ENCODE results near the gene EOLA1.
"Not testable (repeated sequence)": the region's sequence is repeated elsewhere in the genome, so short reads cannot be mapped to it uniquely, and the experiment has no call there.

Gene EOLA1

GRCh38 chrX:149513825-149514428, 26.9 kb upstream of the EOLA1 start:
- DNase-seq (ENCODE audit: low spot score) = no peak

- no peak for DNase-seq (ENCODE audit: low spot score)
Measured at GRCh38 chrX:149515954-149516602, 24.7 kb upstream of the EOLA1 start.

DNA sequence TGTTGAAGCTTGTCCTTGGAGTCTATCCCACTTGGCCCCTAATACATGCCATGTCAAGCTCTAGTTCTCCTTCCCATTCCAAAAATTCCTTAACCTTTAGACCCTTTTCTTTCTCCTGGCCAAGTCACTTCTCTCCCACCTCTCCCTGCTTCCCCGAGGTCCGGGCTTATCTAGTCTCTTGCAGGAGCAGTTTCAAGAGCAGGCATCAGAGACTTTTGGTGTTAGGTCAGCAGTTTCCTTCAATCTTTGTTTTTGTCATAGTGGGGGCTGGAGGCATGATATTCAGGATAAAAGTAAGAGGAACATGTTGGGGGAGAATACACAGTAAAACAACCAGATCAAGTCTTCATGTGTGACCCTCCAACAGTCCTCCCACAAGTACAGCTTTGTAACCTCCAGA, 24.2 kb upstream of the EOLA1 start:
- DNase-seq (ENCODE audit: low spot score) = no peak

- DNase-seq (ENCODE audit: low spot score) = no peak
Measured at GRCh38 chrX:149517308-149517707, 23.5 kb upstream of the EOLA1 start.

DNA sequence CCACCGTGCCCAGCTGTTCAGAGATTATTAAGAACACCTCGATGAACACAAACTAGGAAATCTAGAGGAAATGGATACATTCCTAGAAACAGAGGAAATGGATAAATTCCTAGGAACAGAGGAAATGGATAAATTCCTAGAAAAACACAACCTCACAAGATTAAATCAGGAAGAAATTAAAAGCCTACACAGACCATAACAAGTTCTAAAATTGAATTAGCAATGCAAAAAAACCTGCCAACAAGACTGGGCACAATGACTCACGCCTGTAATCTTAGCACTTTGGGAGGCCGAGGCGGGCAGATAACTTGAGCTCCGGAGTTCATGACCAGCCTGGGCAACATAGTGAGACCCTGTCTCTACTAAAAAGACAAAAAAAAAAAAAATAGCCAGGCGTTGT, 22.6 kb upstream of the EOLA1 start:
- peak; percentile 2 for DNase-seq (ENCODE audit: low spot score)

- DNase-seq (ENCODE audit: low spot score) = not testable (repeated sequence)
Measured at GRCh38 chrX:149520636-149521277, 20.1 kb upstream of the EOLA1 start.

DNA sequence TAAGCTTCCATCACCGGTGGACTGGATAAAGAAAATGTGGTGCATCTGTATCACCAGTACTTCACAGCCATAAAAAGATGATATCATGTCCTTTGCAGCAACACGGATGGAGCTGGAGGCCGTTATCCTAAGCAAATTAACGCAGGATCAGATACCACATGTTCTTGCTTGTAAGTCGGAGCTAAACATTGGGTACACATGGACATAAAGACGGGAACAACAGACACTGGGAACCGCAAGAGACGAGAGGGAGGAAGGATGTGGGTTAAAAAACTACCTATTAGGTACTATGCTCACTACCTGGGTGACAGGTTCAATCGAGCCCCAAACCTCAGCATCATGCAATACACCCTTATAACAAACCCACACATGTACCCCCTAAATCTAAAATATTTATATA, 19.4 kb upstream of the EOLA1 start:
- DNase-seq (ENCODE audit: low spot score) = no peak

GRCh38 chrX:149522916-149523315, 17.9 kb upstream of the EOLA1 start:
- no peak for DNase-seq (ENCODE audit: low spot score)

GRCh38 chrX:149525389-149525788, 15.4 kb upstream of the EOLA1 start:
- DNase-seq (ENCODE audit: low spot score) = peak; percentile 27

DNA sequence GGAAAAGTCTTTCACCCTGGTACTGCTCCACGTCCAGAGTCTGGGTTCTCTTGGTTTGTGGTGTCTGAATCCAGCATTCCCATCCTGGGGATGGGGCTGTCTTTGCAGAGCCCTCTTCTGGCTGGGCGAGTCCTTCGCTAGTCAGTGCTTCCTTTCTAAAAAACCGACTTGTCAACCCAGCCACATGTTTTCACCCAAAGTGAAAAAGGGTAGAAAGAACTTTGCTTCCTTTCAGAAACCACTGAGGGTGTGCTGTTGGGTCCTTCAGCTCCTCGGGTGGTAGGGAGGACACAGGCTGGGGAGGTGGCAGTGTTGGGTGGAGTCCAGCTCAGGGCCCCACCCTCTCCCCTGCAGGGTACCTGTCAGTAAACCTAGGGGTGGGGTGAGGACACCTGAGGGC, 14.9 kb upstream of the EOLA1 start:
- not testable (repeated sequence) for DNase-seq (ENCODE audit: low spot score)

DNA sequence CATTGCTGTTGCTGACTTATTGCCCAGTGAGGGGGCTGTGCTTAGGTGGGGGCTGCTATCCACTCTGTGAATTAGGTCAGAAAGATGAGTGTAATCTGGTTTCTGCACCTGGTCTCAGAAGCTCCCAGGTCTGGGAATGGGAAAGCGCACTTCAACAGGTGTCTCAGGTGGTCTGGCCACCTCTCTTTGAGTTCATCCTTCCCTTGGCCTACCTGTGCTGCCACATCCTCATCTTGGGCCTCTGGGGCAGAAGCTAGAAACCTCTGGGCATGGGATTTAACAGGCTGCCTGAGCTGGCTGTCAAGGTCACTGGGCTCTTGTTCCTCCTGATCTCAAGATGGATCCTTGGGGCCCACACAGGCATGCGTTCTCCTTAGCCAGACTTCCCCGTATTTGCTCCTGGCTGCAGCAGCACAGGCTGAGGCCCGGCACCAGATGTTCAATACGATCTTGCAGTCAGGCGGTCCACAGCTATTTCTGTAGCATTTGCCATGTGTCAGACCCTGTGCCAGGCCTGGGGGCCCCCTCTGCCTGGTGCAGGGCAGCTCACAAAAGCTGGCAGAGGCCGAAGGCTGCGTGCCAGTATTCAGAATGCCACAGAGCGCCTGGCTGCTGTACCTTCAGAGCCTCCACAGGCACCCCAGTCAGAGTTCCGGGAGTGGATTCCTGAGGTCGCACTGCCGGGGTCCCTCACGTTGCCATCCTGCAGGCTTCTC, 14.3 kb upstream of the EOLA1 start:
- not testable (repeated sequence) for DNase-seq (ENCODE audit: low spot score)

GRCh38 chrX:149527705-149528104, 13.1 kb upstream of the EOLA1 start:
- DNase-seq (ENCODE audit: low spot score) = peak; percentile 30

GRCh38 chrX:149528381-149528780, 12.4 kb upstream of the EOLA1 start:
- no peak for DNase-seq (ENCODE audit: low spot score)

DNA sequence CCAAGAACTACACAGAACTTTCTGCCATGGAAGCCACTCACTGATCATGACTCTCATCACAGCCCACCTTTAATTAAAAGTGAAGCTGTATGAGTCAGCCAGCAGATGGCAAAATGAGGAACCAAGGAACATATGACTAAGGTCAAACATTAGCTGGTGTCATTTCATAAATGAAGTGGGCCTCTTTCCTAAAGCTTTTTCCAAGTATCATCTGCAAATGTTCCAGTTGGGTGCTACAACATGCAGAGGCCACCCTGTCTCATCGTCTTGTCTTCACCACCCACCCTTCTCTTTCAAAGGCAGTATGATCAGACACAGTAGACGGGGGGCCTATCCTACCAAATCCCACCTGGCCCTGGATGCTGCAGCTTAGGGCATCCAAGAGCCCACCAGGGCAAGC, 9.2 kb upstream of the EOLA1 start:
- DNase-seq (ENCODE audit: low spot score) = no peak

- not testable (repeated sequence) for DNase-seq (ENCODE audit: low spot score)
Measured at GRCh38 chrX:149532868-149533267, 7.9 kb upstream of the EOLA1 start.

DNA sequence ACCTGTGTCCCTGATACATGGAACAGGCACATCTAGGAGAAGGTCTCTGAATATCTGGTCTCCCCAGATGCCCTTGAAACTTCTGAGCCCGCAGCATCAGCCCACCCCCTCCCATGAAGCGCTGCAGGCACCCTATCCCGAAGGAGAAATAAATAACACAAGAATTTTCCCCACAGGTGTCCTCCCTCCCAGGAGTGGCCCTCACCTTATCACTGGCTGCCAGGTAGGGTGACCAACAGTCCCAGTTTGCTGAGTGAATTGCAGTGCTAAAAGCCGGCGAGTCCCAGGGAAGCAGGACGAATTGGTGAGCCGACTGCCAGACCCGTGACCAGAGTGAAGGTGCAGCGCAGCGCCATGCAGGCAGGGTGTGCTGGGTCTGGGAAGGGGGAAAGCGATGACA, 6.8 kb upstream of the EOLA1 start:
- not testable (repeated sequence) for DNase-seq (ENCODE audit: low spot score)

DNA sequence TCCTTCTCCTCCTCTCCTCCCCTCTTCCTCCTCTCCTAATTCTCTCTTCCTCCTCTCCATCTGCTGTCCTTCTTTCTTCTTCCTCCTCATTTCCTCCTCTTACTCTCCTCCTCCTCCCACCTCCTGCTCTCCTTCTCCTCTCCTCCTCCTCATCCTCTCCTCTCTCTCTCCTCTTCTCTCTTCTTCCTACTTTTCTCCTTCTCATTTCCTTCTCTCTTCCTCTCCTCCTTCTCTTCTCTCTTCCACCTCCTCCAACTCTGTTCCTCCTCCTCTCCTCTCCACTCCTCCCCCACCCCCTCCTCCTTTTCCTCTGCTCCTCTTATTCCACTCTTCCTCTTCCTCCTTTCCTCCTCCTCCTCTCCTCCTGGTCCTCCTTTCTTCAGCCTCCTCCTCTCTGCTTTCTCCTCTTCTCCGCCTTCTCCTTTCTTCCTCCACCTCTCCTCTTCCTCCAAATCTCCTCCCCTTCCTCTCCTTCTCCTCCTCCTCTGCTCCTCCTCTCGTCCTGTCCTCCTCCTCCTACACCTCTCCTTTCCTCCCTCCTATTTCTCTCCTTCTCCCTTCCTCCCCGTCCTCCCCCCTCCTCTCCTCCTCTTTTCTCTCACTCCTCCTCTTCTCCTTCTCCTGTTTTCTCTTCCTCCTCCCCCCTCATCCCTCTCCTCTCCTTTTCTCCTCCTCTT, 5.7 kb upstream of the EOLA1 start:
- not testable (repeated sequence) for DNase-seq (ENCODE audit: low spot score)

- not testable (repeated sequence) for DNase-seq (ENCODE audit: low spot score)
Measured at GRCh38 chrX:149537474-149537873, 3.3 kb upstream of the EOLA1 start.

DNA sequence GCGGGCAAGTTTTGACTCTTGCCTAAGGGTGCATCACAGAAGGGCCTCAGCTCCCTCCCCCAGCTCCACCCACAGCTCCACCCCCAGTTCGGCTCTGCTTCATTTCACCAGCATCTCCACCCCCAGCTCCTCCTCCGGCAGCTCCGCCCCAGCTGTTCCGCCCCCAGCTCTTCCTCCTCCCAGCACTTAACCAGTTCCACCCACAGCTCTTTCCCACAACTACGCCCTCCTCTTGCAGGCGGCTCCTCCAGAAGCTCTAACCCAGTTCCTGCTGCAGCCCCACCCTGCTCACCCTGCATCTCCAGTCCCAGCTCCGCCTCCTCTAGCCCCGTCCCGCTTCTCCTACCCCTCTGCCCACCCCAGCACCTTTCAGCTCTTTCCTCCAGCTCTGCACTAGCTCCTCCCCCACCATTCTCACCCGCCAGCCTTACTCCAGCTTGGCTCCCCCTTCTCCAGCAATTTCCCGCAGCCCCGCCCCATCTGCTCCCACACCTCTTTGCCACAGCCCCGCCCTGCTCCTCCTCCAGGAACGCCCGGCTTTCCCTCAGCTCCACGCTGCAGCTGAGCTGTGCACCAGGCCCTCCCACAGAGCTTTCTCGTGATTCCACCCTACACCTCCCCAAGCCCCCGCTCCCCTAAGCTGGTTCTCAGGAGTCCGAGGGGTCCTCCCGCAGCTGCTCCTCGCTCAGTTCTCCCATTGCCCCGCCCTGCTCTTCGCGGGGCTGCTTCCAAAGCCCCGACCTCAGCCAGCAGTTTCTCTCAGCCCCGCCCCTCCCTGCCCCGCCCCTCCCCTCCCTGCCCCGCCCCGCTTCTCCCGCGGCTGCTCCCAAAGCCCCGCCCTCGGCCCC, 1.3 kb upstream of the EOLA1 start:
- peak; percentile 85 for DNase-seq (ENCODE audit: low spot score)

- DNase-seq (ENCODE audit: low spot score) = peak; percentile 83
Measured at GRCh38 chrX:149540131-149540620, 636 bp upstream of the EOLA1 start.

GRCh38 chrX:149541521-149542047, 772 bp downstream of the EOLA1 start:
- peak; percentile 5 for DNase-seq (ENCODE audit: low spot score)
